GM18502 (cell line): ENCODE results near the gene DMD.
"Not testable (repeated sequence)": the region's sequence is repeated elsewhere in the genome, so short reads cannot be mapped to it uniquely, and the experiment has no call there.

Source experiments
- ATAC-seq: cut with Tn5 transposase; IDR thresholded peaks from one replicate; pipeline ENCODE4 v1.9.1; 2021; ENCODE audit warnings: mild to moderate bottlenecking; ENCODE audit not compliant: unreplicated experiment, poor library complexity

Gene DMD

GRCh38 chrX:32873786-32874185 is 337.6 kb downstream of the DMD start:
- no peak for ATAC-seq

- no peak for ATAC-seq
Measured at GRCh38 chrX:32871636-32872035, 339.7 kb downstream of the DMD start.

DNA sequence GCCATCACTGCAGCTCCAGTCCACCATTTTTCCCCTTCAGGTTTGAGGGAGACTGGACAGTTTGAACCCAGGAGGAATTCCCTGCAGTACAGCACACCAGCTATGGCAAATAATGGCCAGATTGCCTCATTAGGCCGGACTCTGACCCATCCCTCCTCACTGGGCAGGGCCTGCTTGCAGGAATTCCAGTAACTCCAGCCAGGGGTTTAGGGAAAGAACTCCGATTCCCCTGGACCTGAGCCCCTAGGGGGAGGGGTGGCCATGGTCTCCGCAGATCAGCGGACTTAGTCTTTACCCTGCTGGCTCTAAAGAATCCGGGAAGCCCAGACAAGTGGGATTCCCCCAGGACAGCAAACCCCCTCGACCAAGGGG is 342.8 kb downstream of the DMD start:
- ATAC-seq = no peak

- no peak for ATAC-seq
Measured at GRCh38 chrX:32867781-32868523, 343.4 kb downstream of the DMD start.

- no peak for ATAC-seq
Measured at GRCh38 chrX:32852203-32852602, 359.1 kb downstream of the DMD start.

DNA sequence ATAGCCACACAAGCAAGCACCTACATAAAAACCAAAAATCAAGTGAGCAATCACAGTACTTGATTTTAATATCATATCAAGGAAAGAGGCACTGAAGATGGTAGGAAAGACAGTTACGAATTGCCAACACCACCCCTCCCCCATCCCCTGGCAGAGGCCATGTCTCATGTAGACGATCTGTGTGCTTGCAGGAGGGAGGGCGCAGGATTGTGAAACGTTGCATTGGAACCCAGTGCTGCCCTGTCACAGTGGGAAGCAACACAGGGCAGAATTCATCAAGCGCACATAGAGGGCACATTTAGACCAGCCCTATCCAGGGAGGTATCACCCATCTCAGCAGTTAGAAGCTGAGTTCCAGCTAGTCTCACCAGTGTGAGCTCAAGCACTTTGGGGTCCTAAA is 359.8 kb downstream of the DMD start:
- no peak for ATAC-seq

GRCh38 chrX:32847921-32848320 is 363.4 kb downstream of the DMD start:
- no peak for ATAC-seq

DNA sequence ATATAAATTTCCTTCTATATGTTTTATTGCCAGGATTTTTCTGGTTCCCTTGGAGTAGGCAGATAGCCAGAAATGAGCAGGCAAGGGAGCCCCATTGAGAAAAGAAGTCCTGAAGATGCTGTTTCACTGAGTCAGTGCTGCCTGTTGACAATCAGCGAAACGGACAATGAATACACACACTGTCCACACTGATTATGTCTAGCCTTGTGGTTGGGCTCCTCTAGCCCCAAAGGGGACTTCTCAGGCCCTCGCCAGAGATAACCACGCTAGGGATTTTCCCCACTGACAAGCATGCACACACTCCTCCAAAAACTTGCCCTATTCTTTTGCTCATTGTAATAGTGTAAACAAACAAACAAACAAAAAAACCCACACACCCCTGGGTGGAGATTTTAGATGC is 369.3 kb downstream of the DMD start:
- no peak for ATAC-seq

GRCh38 chrX:32839781-32840180 is 371.6 kb downstream of the DMD start:
- ATAC-seq = no peak

DNA sequence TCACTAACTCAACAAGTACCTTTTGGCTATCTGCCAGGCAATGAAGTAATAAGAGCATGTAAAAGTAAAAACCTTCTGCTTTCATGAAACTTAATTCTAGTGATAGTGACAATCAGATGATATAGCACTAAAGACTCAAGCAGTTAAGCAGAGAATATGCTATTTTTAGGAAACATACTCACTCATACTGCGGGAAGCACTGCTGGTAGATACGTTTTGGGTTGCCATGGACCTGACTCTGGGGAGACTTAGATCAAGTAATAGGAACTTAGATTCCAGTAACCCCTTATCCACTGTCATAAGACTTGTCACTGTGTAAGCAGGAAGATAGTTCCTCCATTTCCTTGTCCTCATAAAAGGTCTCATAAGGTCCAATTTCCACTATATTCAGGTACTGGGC is 386.3 kb downstream of the DMD start:
- no peak for ATAC-seq

- ATAC-seq = no peak
Measured at GRCh38 chrX:32804034-32804433, 407.3 kb downstream of the DMD start.

GRCh38 chrX:32798990-32799389 is 412.4 kb downstream of the DMD start:
- no peak for ATAC-seq

DNA sequence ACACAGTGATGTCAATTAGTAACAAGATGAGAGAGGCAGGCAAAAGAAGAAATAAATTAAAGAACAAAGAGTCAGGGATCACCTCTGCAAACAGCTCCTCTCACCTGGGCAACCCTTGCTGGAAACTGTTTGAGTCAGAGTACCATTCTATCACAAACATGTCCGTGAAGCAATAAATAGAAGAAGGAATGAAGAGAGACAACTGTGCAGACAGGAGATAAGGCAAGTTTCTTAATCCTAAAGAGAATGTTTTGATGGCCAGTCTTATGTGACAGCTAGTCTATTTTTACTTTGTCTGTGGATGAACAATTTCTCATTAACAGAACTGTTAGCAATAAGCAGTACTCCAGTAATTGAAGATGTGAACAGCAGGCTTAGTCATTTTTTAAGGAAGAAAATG is 422.4 kb downstream of the DMD start:
- no peak for ATAC-seq

DNA sequence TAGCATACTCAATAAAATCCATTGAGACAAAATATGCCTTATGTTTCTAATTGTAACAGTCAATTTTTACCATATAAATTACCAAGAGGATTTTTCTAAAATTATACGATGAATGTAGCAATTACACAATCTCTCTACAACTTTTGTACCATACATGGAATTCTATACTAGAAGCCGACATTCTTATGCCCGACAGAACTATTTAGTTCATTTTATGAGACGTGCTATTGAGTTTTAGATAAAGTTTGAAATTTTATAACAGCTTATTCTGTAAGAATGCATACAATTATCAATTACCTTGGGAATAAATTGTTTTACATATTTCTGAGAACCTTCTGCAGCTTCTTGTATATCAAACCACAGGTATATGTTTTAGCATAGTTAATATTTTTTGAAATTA is 431.2 kb downstream of the DMD start:
- ATAC-seq = no peak

GRCh38 chrX:32778965-32779364 is 432.4 kb downstream of the DMD start:
- no peak for ATAC-seq

DNA sequence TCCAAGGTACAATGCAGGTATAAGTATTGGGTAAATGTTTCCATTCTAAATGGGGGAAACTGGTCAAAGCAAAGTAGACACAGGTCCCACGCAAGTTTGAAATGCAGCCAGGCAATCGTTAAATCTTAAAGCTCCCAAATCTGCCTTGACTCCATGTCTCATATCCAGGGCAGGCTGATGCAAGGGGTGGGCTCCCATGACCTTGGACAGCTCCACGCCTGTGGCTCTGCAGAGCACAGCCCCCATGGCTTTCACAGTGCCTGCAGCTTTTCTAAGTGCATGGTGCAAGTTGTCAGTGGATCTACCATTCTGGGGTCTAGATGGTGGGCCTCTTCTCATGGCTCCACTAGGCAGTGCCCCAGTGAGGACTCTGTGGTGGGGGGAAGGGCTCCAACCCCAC is 436.4 kb downstream of the DMD start:
- ATAC-seq = no peak

DNA sequence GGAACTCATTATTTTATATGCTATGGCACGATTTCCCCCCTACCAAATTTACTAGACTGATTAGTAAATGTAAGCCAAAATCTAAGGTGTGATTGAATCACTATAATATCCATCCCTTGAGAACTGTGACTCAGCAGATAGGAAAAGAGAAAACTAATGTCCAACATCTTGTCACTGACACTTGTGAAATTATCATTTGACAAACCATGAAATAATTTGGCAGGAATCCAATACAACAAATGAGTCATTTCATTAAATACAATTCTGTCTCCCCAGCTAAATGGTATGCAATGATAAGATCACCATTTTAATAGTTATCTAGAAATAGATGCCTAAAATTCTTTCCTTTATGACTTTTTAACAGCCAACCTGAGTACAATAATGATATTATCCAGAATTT is 462.3 kb downstream of the DMD start:
- no peak for ATAC-seq

- ATAC-seq = no peak
Measured at GRCh38 chrX:32745323-32745722, 466.0 kb downstream of the DMD start.

DNA sequence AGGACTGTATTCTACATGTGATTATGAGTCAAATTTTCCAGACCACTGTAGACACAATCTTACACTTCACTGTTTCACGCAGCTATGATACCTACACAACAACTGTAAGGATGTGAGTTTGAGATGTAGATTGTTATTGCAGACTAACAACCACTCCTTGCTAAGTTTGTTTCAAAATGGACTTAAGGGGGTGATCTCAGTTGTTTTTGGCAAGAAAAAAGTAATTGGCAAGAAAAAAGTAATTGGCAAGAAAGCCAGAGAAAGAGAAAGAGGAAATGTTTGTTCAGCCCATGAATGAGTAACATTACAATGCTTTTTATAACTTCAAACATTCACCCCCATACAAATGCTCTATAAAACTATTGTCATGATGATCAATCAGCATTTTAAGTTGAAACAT is 466.4 kb downstream of the DMD start:
- no peak for ATAC-seq

GRCh38 chrX:32741910-32742309 is 469.4 kb downstream of the DMD start:
- no peak for ATAC-seq

DNA sequence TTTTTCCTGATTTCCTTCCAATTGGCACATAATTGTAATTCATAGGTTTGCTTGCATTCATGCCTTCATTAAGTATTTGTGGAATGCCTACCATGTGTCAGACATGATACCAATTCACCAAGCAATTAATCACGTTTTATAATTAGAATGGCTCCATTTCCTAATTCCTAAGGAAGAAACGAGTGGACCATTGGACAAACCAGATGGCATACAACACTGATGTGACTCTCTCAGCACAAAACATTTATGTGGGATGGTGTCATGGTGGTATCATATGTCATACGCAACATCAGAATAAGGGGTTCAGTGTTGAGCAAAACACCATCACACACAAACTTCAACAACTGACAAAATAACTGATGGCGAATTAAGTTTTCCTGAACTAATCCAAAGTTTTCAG is 502.8 kb downstream of the DMD start:
- no peak for ATAC-seq

- ATAC-seq = not testable (repeated sequence)
Measured at GRCh38 chrX:32705385-32705784, 506.0 kb downstream of the DMD start.

GRCh38 chrX:32687379-32687778 is 524.0 kb downstream of the DMD start:
- ATAC-seq = no peak
